GDM1 (cell line): ENCODE data around the gene BCAN.

ENCODE experiments used
- DNase-seq: peaks from one replicate; lab custom pipeline; 2025; lab: John Stamatoyannopoulos, UW

The BCAN gene

GRCh38 chr1:156700736-156701531 is 59.0 kb downstream of the BCAN start:
- DNase-seq, result no peak

DNA sequence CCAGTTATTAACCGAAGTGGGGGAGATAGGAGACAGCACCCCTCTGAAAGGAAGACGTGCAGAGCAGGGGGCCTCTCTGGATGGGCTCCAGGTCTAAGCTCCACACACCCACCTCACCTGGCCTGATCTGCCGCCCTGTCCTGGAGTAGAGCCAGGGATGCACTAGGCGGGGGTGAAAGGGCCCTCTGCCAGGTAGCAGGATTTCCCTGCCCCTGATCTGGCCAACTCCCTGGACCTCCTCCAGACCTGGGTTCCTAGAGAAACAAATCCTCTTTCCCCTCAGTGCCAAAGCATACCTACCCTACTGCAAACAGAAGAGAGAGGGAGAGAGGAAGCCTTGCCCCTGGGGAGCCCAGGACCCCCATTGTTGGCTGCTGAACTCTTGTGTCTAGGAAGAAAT is 61.4 kb downstream of the BCAN start:
- no peak for DNase-seq

DNA sequence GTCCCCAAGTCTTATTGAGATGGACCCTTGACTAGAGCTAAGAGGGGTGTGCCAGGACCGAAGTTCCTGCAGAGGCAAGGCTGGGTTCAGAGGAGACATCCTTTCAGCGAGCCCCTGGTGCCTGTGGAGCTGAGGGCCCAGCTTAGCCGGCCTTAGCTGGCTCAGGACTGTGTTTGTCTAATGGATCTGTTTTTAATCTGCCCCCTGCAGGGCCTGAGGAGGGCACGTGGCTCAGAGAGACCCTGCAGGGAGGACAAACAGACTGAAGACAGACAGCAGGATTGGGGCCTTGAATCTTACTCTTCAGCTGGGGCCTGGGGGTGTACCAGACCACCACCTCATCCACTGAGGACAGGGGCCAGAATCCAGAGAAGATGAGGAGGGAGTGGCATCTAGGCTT is 61.8 kb downstream of the BCAN start:
- no peak for DNase-seq

- DNase-seq, result no peak
Observed at GRCh38 chr1:156704166-156704711, 62.3 kb downstream of the BCAN start.

GRCh38 chr1:156704930-156705320 is 63.0 kb downstream of the BCAN start:
- no peak for DNase-seq

DNA sequence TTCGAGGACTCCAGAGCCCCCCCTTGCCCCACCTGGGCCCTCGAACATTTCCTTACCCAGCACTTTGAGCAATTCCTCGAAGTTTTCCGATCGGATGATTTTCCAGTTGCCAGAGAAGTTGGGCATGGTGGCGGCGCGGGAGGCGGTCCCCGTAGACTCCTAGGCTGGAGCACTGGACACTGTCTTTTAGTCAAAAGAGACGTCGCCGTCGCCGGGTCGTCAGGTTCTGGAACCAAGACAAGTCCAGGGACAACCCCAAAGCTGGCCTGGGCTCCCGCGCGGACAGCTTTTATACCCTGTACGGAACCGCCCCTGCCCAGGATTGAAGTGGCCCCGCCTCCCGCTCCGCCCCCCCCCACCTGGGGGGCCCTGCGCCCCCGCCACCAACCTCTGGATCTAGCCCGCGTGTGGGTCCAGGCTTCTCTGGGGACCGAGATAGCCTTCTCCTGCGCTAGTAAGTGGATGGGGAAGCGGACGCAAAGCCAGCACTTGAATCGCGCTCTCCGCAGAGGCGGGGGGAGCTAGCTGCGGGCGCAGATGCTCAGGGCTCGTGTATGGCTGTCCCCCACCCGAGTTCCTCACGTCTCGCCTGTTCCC is 63.5 kb downstream of the BCAN start, which contains the start of gene CRABP2:
Gene CRABP2, minus strand, starts transcription at position 263 of the 597 bp plus-strand sequence. Its CDS starts 137 bp downstream, at position 126.
- no peak for DNase-seq

DNA sequence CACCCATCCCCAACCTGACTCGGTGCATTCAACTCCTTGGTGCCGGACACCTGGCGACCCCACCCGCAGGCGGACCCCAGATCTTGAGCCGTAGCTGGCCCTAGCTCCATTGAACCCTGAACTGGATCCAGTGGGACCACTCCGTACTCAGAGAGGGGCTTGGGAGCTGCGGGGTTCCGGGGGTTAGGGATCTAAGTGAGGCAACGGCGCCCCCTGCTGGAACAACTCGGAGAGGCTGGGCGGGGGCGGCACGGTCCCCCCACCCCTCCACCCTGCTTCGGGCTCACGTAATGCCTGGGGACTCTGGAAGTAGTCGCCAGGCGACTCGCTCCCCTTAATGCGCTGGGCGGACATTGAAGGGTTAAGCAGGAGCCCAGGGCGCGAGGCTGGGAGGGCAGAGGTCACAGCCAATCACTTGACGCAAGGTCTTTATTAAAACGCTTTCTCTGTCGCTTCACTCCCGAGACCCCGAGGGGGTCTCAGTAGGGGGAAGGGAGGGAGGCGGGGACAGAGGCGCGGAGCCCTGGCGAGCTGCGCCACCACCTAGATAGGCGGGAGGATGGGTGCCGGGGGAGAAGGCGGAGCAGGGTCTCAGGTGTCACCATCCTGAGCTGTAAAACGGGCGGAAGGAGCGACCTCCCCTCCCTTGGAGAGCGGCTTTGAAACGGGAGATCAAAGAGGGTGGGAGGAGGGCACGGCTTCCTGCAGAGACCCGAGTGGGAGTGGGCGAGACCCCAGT is 64.2 kb downstream of the BCAN start:
- no peak for DNase-seq

DNA sequence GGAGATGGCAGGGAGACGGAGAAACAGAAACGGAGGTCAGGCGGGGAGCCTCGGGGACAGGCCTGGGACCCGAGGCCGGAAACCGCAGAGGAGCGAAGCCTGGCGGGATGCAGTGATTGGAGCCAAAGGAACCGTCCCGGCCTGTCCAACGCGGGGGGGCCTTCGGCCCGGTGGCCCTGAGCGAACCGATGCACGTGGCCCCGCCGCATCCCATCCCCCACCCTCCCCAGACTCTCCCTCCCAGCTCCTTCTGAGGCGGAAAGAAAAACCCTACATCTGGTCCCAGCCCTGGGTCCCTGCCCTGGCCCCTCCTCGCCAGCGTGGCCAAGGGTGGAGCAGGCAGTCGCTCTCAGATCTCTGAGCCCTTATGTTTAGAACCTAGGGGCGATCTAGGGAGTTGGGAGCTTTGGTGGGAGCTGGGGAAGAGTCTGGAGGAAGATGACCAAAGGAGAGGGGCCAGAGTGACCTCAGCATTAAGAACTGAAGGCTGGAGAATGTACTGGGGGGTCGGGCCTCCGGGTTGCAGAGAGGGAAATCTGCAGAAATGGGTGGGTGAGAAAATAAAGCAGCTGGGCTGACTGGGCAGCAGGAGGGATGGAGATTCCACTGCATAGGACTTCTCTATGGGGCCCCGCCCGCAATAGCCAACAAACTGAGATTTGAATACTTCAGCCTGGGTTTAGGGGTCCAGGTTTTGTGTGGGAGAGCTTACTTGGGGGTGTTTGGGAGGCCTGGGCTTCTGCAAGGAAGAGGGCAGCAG is 64.9 kb downstream of the BCAN start:
- no peak for DNase-seq

- DNase-seq, result no peak
Observed at GRCh38 chr1:156707417-156708217, 65.7 kb downstream of the BCAN start.

DNA sequence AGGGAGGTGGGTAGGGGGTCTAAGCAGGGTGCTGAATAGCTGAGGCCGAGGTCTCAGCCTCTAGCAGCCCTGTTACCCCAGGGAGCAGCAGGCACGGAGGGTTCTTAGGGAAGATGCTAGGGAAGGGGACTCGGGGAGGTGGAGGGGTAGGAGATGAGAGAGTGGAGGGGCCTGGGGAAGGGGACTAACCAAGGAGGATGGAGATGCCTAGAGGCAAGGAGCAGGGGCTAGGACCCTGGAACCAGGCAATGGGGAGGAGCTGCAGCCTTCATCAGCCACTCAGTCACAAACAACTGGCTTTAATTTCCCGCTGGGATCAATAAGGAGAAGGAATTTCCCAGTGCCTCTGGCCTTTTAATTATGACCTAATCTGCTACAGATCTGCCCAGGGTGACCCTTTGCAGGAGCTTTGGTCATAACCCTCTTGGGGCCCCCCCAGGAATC is 66.3 kb downstream of the BCAN start:
- DNase-seq, result no peak

DNA sequence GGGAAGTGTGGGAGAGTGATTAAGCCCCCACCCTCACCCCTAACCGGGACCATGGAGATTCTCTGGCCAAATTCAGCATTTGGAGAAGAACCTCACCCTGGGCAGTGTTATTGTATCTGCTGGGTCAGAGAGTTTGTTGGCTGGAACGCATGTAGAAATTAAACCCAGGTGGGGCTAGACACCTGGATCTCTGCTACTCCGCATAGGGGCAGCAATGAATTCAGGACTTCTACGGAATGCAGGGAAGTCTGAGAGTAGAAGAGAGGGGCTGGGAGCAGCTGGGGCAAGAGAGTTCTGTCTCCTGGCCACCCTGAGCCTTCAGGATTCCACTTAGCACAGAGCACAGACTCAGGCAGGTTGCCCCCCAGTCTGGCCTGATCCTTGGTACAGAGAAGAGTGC is 67.1 kb downstream of the BCAN start:
- no peak for DNase-seq
